H1 (cell line): ENCODE data around the gene TOGARAM1. TPM values are rescaled to one million over a fixed set of nuclear protein-coding genes. Genes with fewer than 3 reads are reported as not detected.
A peak's percentile ranks its signal among the peaks of the same experiment; 100 is the strongest.

Source experiments
- CTCF ChIA-PET: fragments of 300-600 bp; sonication (Branson Sonifier 250); formaldehyde crosslinking; loops from one replicate; lab custom pipeline; 2021; ENCODE audit not compliant: partially characterized antibody; lab: Charles Lee
- POLR2A ChIA-PET: fragments of 300-600 bp; sonication (Branson Sonifier 250); formaldehyde crosslinking; loops from one replicate; lab custom pipeline; 2021; ENCODE audit warnings: inconsistent platforms; ENCODE audit not compliant: partially characterized antibody; lab: Charles Lee
- DNase-seq, 2 experiments: peaks; one replicate each; pipeline versions ENCODE4 v3.0.0 to v3.0.0-alpha.2; 2010 to 2022; ENCODE audit warnings: low spot score in 2 of 2, low read depth in 1 of 2, mixed read lengths in 1 of 2
- FAIRE-seq: peaks from 2 replicates; lab custom pipeline; 2011; peaks lifted over from hg19 to GRCh38; lab: Jason Lieb, UNC
- H2AFZ ChIP-seq: 2 replicates; pipeline ENCODE4 v1.8.1; 2012; ENCODE audit warnings: low read length, inconsistent platforms
- H2AK5ac ChIP-seq: 2 replicates; pipeline ENCODE4 v1.6.1; 2013; ENCODE audit warnings: low read depth, low read length
- H2BK120ac ChIP-seq: replicated peaks from 2 replicates; pipeline ENCODE3; 2013; ENCODE audit warnings: low read depth, low read length, inconsistent platforms
- H2BK12ac ChIP-seq: 2 replicates; pipeline ENCODE4 v1.6.1; 2013; ENCODE audit warnings: low read depth, low read length
- H2BK15ac ChIP-seq: 2 replicates; pipeline ENCODE4 v1.6.1; 2013; ENCODE audit warnings: low read length
- H2BK20ac ChIP-seq: 2 replicates; pipeline ENCODE4 v1.6.1; 2013; ENCODE audit warnings: low read length
- H2BK5ac ChIP-seq: 2 replicates; pipeline ENCODE4 v1.6.1; 2013; ENCODE audit warnings: low read depth, low read length
- H3K14ac ChIP-seq: 2 replicates; pipeline ENCODE4 v1.6.1; 2013; ENCODE audit warnings: inconsistent platforms; ENCODE audit not compliant: insufficient read length
- H3K18ac ChIP-seq: 2 replicates; pipeline ENCODE4 v1.6.1; 2013; ENCODE audit warnings: low read length; ENCODE audit errors: extremely low read depth
- H3K23ac ChIP-seq: 2 replicates; pipeline ENCODE4 v1.6.1; 2013; ENCODE audit warnings: inconsistent platforms; ENCODE audit not compliant: insufficient read length
- H3K23me2 ChIP-seq: 2 replicates; pipeline ENCODE4 v1.6.1; 2013; ENCODE audit warnings: low read depth, low read length
- H3K27ac ChIP-seq: 2 replicates; pipeline ENCODE4 v1.6.1; 2011; ENCODE audit warnings: low read depth, low read length, inconsistent platforms
- H3K27me3 ChIP-seq, 4 experiments: replicated peaks in 1 of 4; 1 replicate in 1 of 4; 2 replicates in 3 of 4; pipeline versions ENCODE4 v1.6.1 to v1.8.1; 2011 to 2013; ENCODE audit warnings: low read length in 3 of 4, mild to moderate bottlenecking in 3 of 4, inconsistent platforms in 2 of 4, mixed read lengths in 2 of 4, moderate library complexity in 1 of 4; ENCODE audit not compliant: control insufficient read depth in 3 of 4, insufficient read depth in 3 of 4; ENCODE audit errors: extremely low read depth in 1 of 4
- H3K36me3 ChIP-seq, 4 experiments: 2 replicates each; pipeline versions ENCODE4 v1.6.1 to v1.8.1; 2011 to 2013; ENCODE audit warnings: mild to moderate bottlenecking in 4 of 4, low read length in 3 of 4, moderate library complexity in 2 of 4, control low read depth in 1 of 4, inconsistent platforms in 1 of 4; ENCODE audit not compliant: insufficient read depth in 4 of 4, control insufficient read depth in 2 of 4
- H3K4ac ChIP-seq: replicated peaks from 2 replicates; pipeline ENCODE3; 2013; ENCODE audit warnings: low read length, low read depth, mixed read lengths, inconsistent platforms; ENCODE audit not compliant: insufficient read length
- H3K4me1 ChIP-seq, 4 experiments: replicated peaks in 1 of 4; 1 replicate in 1 of 4; 2 replicates in 3 of 4; pipeline versions ENCODE4 v1.6.1 to v1.8.1; 2011 to 2013; ENCODE audit warnings: low read length in 3 of 4, inconsistent platforms in 2 of 4, mixed read lengths in 1 of 4; ENCODE audit not compliant: insufficient read depth in 4 of 4, control insufficient read depth in 3 of 4
- H3K4me2 ChIP-seq, 2 experiments: 2 replicates each; pipeline versions ENCODE4 v1.6.1 to v1.8.1; 2011 to 2013; ENCODE audit warnings: low read depth in 2 of 2, low read length in 2 of 2, control low read depth in 1 of 2, inconsistent platforms in 1 of 2, mild to moderate bottlenecking in 1 of 2; ENCODE audit not compliant: insufficient read depth in 1 of 2
- H3K4me3 ChIP-seq, 4 experiments: fragments of 200-600, 300-600 bp in 1 of 4; sonication (generic), shearing (Covaris generic), sonication (Bioruptor Twin) in 1 of 4; 2 replicates each; pipeline versions ENCODE4 v1.5.1 to v1.8.1; 2011 to 2016; ENCODE audit warnings: low read length in 4 of 4, low read depth in 3 of 4, control low read depth in 2 of 4, inconsistent platforms in 2 of 4, mild to moderate bottlenecking in 2 of 4, mixed read lengths in 1 of 4, moderate library complexity in 1 of 4; ENCODE audit not compliant: insufficient read depth in 2 of 4; ENCODE audit errors: extremely low read depth in 1 of 4
- H3K56ac ChIP-seq: replicated peaks from 2 replicates; pipeline ENCODE3; 2013; ENCODE audit warnings: low read depth, mild to moderate bottlenecking, mixed read lengths, low read length, inconsistent platforms; ENCODE audit not compliant: insufficient read length
- H3K79me1 ChIP-seq: 2 replicates; pipeline ENCODE4 v1.6.1; 2013; ENCODE audit warnings: low read depth, low read length, control low read depth
- H3K79me2 ChIP-seq, 2 experiments: 2 replicates each; pipeline versions ENCODE4 v1.6.1 to v1.8.1; 2012 to 2013; ENCODE audit warnings: low read length in 2 of 2, mild to moderate bottlenecking in 2 of 2, inconsistent platforms in 1 of 2; ENCODE audit not compliant: insufficient read depth in 2 of 2, control insufficient read depth in 1 of 2
- H3K9ac ChIP-seq, 4 experiments: replicated peaks in 1 of 4; 1 replicate in 1 of 4; 2 replicates in 3 of 4; pipeline versions ENCODE4 v1.6.1 to v1.8.1; 2011 to 2013; ENCODE audit warnings: low read depth in 3 of 4, low read length in 3 of 4, control low read depth in 2 of 4, mild to moderate bottlenecking in 2 of 4, moderate library complexity in 2 of 4, inconsistent platforms in 1 of 4; ENCODE audit errors: extremely low read depth in 1 of 4
- H3K9me3 ChIP-seq, 2 experiments: 2 replicates each; pipeline versions ENCODE4 v1.6.1 to v1.8.1; 2012 to 2013; ENCODE audit warnings: mild to moderate bottlenecking in 2 of 2, moderate library complexity in 2 of 2, control low read depth in 1 of 2, inconsistent platforms in 1 of 2, low read depth in 1 of 2, low read length in 1 of 2, mixed read lengths in 1 of 2; ENCODE audit not compliant: insufficient read depth in 2 of 2
- H4K20me1 ChIP-seq, 2 experiments: replicated peaks in 1 of 2; 2 replicates each; pipeline versions ENCODE3 to v1.8.1; 2011 to 2013; ENCODE audit warnings: inconsistent platforms in 2 of 2, low read length in 2 of 2, mild to moderate bottlenecking in 1 of 2; ENCODE audit not compliant: insufficient read depth in 2 of 2, control insufficient read depth in 1 of 2
- H4K5ac ChIP-seq: 2 replicates; pipeline ENCODE4 v1.6.1; 2013; ENCODE audit warnings: low read length, low read depth, mixed read lengths, inconsistent platforms; ENCODE audit not compliant: insufficient read length
- H4K8ac ChIP-seq: 2 replicates; pipeline ENCODE4 v1.8.0; 2013; ENCODE audit warnings: mild to moderate bottlenecking, moderate library complexity, low read length, inconsistent platforms; ENCODE audit not compliant: insufficient read depth; ENCODE audit errors: extremely low read depth
- H4K91ac ChIP-seq: replicated peaks from 2 replicates; pipeline ENCODE3; 2013; ENCODE audit warnings: low read length, mixed read lengths, inconsistent platforms; ENCODE audit not compliant: insufficient read length
- CBX8 ChIP-seq: fragments of 300-800, 300-1000 bp; sonication (generic); IDR thresholded peaks from 2 replicates; pipeline ENCODE4 v1.7.1; 2016; ENCODE audit warnings: low read depth, low read length, borderline replicate concordance
- CEBPB ChIP-seq: IDR thresholded peaks from 2 replicates; pipeline ENCODE4 v1.6.1; 2012; ENCODE audit warnings: low read depth, low read length
- EP300 ChIP-seq, 2 experiments: IDR thresholded peaks; 1 replicate in 1 of 2; 2 replicates in 1 of 2; pipeline ENCODE4 v1.6.1; 2011 to 2012; ENCODE audit warnings: low read depth in 2 of 2, low read length in 2 of 2, mild to moderate bottlenecking in 2 of 2, borderline replicate concordance in 1 of 2, inconsistent platforms in 1 of 2, moderate library complexity in 1 of 2
- MAFK ChIP-seq: IDR thresholded peaks from 2 replicates; pipeline ENCODE4 v1.6.1; 2012; ENCODE audit warnings: low read depth, mild to moderate bottlenecking, improper control_type of control experiment, low read length
- POLR2AphosphoS5 ChIP-seq: IDR thresholded peaks from 2 replicates; pipeline ENCODE4 v1.6.1; 2011; ENCODE audit warnings: low read depth, low read length
- RBBP5 ChIP-seq: IDR thresholded peaks from 2 replicates; pipeline ENCODE4 v1.7.1; 2012; ENCODE audit warnings: low read depth, mild to moderate bottlenecking, inconsistent platforms, low read length, moderate library complexity, borderline replicate concordance
- RFX5 ChIP-seq: IDR thresholded peaks from 2 replicates; pipeline ENCODE4 v1.6.1; 2011; ENCODE audit warnings: low read depth, low read length, improper control_type of control experiment, borderline replicate concordance
- RNF2 ChIP-seq: fragments of 200-900, 300-1000 bp; sonication (generic); IDR thresholded peaks from 2 replicates; pipeline ENCODE4 v1.7.1; 2016; ENCODE audit warnings: borderline replicate concordance, low read depth, mild to moderate bottlenecking, antibody characterized with exemption, low read length; ENCODE audit not compliant: poor library complexity, severe bottlenecking; ENCODE audit errors: missing control alignments
- SIN3A ChIP-seq, 2 experiments: IDR thresholded peaks in 1 of 2; conservative IDR thresholded peaks in 1 of 2; 2 replicates each; pipeline ENCODE4 v1.6.1; 2011 to 2012; ENCODE audit warnings: low read length in 2 of 2, improper control_type of control experiment in 1 of 2, low read depth in 1 of 2, mild to moderate bottlenecking in 1 of 2
- WGBS, 2 experiments: shearing (Covaris generic) in 1 of 2; methylation state at CpG; one replicate each; pipeline versions ENCODE4 v1.1.6 to v1.1.7; 2013 to 2015; ENCODE audit warnings: low lambda C conversion rate in 2 of 2, mixed read lengths in 2 of 2, inconsistent platforms in 1 of 2, low coverage in 1 of 2, missing lambda C conversion rate in 1 of 2; ENCODE audit not compliant: insufficient replicate concordance in 2 of 2, insufficient coverage in 1 of 2, insufficient read length in 1 of 2; ENCODE audit errors: extremely low coverage in 1 of 2, missing lambda C conversion rate in 1 of 2; 5-methylcytosine and 5-hydroxymethylcytosine counted together
- polyA plus RNA-seq, 7 experiments: library from polyadenylated mRNA; depleted of rRNA in 3 of 7; stranded (reverse) in 5 of 7; unstranded in 2 of 7; fragments of >200 nt in 5 of 7; fragments of 200-250 nt in 2 of 7; gene quantifications; 1 replicate in 5 of 7; 2 replicates in 1 of 7; 4 replicates in 1 of 7; pipeline versions ENCODE4 v1.2.1 to v1.2.3, GENCODE V29; 2011 to 2013; ENCODE audit warnings: missing spikeins in 2 of 7, mixed read lengths in 2 of 7
- total RNA-seq: library from RNA; stranded (reverse); fragmentation: NEBNext Ultra II Directional; extraction: Animal tissue kit (Norgen Biotek cat#: 25700); gene quantifications from 2 replicates; pipeline ENCODE4 v1.2.1, GENCODE V29; 2021
- TF ChIP-seq, protein P1 (sequence below): IDR thresholded peaks from 2 replicates; pipeline ENCODE4 v1.6.1; 2012; ENCODE audit warnings: low read length, inconsistent platforms

The TOGARAM1 gene
- total and polyA plus RNA-seq, 2 of the 8 experiments (the other 6 are each of a cell fraction or from before 2014, with no cell fraction given): 2.5 to 6.8 TPM

DNA sequence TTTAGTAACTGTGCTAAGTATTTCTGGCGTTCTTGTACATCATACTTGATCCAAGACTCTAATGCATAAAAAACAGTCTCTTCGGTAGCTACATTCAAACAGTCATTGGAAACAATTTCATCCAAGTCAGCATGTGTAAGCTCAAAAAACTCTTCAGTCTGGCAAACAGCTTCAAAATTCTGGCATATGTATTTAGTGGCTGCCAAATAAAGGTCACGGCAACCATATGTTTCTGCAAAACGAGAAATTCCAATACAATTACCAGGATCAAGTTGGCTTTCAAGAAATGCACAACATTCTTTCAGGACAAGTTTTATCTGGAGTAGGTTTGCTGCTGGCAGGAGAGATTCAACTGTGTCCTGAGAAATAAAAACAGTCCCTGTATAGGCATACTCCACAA, 16.7 kb upstream of the TOGARAM1 start:
- Histone ChIP-seq H4K91ac (no peak overlapping the region), H3K27me3 (no peaks in the 10 kb centered on the region), H3K23ac (no peak overlapping the region), H2BK15ac (no peak overlapping the region), H3K9ac (peak overlapping the region in 1 of 4 experiments; percentile 34; a peak in 1 of 7 replicates), H2BK20ac (no peak overlapping the region), H3K18ac (no peak overlapping the region), H4K8ac (no peak overlapping the region), H3K9me3 (0 out of 4 replicates have a peak, but pooled peaks cover 0 to 5% of the 10 kb centered on the region in 2 experiments), H2BK5ac (no peak overlapping the region), H2AFZ (no peak overlapping the region), H3K56ac (no peak overlapping the region), H3K4ac (no peak overlapping the region), H2BK120ac (no peak overlapping the region), H2AK5ac (no peak overlapping the region), H3K79me2 (0 out of 4 replicates have a peak, but pooled peaks cover 0 to 3% of the 10 kb centered on the region in 2 experiments), H3K4me3 (no peak overlapping the region), H2BK12ac (no peak overlapping the region), H4K20me1 (peaks cover 0 to 1% of the 10 kb centered on the region in 2 experiments), H4K5ac (no peak overlapping the region), H3K36me3 (peaks cover 0 to 11% (median 5%) of the 10 kb centered on the region in 4 experiments; a peak in 5 of 8 replicates), H3K4me1 (no peaks in the 10 kb centered on the region), H3K27ac (no peak overlapping the region), H3K79me1 (no peaks in the 10 kb centered on the region), H3K4me2 (no peak overlapping the region), H3K14ac (no peak overlapping the region), H3K23me2 (no peaks in the 10 kb centered on the region; the same call in 1 of the 2 replicates)
- CTCF ChIA-PET: no interaction called here
- FAIRE-seq (no peak), DNase-seq (no peak)
- POLR2A ChIA-PET: no interaction called here
- 83% methylated on average over 4 of the region's 4 CpGs; no CpG with 5 or more reads in 1 of the 2 experiments for WGBS, 2 experiments
- no peak for TF ChIP-seq RFX5
- TF ChIP-seq MAFK: no peak
- no peak for TF ChIP-seq SIN3A (conservative IDR thresholded peaks at IDR 0.05 in 1 of 2, IDR thresholded peaks at IDR 0.05 in 1 of 2; ENCODE audit: low read depth in 1 of 2, low read length in 2 of 2)
- TF ChIP-seq CBX8: no peak
- TF ChIP-seq POLR2AphosphoS5: no peak
- no peak for TF ChIP-seq CEBPB
- no peak for TF ChIP-seq RBBP5
- TF ChIP-seq RNF2: no peak
- TF ChIP-seq EP300 (IDR thresholded peaks at IDR 0.05; ENCODE audit: borderline replicate concordance in 1 of 2, low read depth in 2 of 2, low read length in 2 of 2): no peak
- TF ChIP-seq, protein P1, sequence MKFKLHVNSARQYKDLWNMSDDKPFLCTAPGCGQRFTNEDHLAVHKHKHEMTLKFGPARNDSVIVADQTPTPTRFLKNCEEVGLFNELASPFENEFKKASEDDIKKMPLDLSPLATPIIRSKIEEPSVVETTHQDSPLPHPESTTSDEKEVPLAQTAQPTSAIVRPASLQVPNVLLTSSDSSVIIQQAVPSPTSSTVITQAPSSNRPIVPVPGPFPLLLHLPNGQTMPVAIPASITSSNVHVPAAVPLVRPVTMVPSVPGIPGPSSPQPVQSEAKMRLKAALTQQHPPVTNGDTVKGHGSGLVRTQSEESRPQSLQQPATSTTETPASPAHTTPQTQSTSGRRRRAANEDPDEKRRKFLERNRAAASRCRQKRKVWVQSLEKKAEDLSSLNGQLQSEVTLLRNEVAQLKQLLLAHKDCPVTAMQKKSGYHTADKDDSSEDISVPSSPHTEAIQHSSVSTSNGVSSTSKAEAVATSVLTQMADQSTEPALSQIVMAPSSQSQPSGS: no peak
